Measurements from ENCODE around the gene RASSF7. TPM values are rescaled to one million over a fixed set of nuclear protein-coding genes. Genes with fewer than 3 reads are reported as not detected.

RASSF7 gene
- total RNA-seq, 6 experiments from 2014 or later: 10.1 to 18.8 (median 12.7) TPM

DNA sequence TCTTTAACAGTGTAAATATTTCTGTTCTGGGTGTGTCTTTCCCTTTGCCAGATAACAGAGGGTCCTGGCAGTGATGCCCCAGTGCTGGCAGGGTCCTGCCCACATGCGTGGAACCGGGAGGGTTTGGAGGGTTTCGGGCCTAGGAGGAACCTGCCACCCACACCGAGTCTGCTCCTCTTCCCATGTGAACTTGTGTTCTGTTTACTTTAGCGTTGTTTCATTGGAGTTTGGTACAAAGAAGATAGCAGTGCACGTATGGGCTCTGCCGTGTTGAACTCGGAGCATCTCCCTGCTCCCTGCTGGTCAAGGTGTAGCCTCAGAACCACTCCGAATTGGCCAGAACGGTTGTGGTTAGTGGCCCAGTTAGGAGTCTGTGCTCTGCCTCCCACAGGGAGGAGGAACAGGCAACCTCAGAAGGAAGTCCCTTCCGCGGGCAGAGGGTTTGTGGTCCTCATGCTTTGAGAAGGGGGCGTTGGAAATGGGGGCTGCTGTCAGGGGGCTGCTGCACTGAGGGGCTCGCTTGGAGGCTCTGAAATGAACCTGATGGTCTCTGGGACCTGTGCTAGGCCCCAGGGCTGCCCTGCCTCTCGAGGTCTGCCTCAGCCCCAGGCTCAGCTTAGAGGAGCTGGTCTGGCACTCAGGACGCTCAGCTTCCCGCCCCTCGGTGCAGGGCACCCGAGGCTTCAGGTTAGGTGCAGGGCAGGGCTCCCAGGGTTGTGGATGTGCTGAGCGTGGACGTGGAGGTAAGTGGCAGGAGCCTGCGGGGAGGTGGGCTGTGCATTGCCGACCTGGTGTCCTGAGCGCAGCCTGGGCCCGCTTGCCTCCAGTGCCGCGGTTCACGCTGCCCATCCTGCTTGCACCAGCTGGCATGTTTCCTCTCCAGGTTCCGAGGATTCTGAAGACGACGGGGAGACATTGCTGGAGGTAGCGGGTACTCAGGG lies 25.9 kb downstream of the RASSF7 start:
- Mint-ChIP-seq H3K27ac (no peak overlapping the region), H3K9me3 (no peaks in the 10 kb centered on the region), H3K36me3 (ENCODE audit: low read depth) (peaks cover 11% of the 10 kb centered on the region; the same call in 1 of the 2 replicates), H3K4me3 (no peak overlapping the region), H3K4me1 (ENCODE audit: low read depth) (peaks cover 12% of the 10 kb centered on the region), H3K27me3 (ENCODE audit: insufficient read depth) (no peaks in the 10 kb centered on the region; the same call in 1 of the 2 replicates)
- TF ChIP-seq, protein P1, sequence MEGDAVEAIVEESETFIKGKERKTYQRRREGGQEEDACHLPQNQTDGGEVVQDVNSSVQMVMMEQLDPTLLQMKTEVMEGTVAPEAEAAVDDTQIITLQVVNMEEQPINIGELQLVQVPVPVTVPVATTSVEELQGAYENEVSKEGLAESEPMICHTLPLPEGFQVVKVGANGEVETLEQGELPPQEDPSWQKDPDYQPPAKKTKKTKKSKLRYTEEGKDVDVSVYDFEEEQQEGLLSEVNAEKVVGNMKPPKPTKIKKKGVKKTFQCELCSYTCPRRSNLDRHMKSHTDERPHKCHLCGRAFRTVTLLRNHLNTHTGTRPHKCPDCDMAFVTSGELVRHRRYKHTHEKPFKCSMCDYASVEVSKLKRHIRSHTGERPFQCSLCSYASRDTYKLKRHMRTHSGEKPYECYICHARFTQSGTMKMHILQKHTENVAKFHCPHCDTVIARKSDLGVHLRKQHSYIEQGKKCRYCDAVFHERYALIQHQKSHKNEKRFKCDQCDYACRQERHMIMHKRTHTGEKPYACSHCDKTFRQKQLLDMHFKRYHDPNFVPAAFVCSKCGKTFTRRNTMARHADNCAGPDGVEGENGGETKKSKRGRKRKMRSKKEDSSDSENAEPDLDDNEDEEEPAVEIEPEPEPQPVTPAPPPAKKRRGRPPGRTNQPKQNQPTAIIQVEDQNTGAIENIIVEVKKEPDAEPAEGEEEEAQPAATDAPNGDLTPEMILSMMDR (IDR thresholded peaks at IDR 0.05): no peak
- DNase-seq: no peak

DNA sequence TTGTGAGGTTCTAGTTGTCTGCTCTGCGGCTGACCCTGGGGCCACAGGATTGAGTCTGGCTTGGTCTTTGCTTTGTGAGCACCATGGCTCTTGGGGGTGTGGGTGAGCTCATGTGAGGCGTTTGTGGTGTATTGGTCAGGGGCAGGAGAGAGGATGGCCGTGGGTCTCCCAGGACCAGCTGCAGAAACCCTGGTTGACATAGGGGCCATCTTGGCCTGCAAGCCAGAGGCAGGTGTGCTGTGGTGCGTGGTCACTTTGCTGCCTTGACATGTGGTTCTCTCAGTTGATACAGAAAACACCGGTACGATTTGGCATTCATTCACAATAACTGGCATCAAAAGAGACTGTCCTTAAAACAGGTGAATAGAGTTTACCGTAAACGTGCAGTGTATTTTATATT lies 26.8 kb downstream of the RASSF7 start:
- no peak overlapping the region for H3K4me3 Mint-ChIP-seq
- H3K36me3 Mint-ChIP-seq (ENCODE audit: low read depth): peaks cover 12% of the 10 kb centered on the region
- no peak for DNase-seq
- TF ChIP-seq, protein P1 (IDR thresholded peaks at IDR 0.05): no peak
- peak overlapping the region; percentile 77 for H3K27ac Mint-ChIP-seq
- no peaks in the 10 kb centered on the region; the same call in 1 of the 2 replicates for H3K27me3 Mint-ChIP-seq (ENCODE audit: insufficient read depth)
- H3K4me1 Mint-ChIP-seq (ENCODE audit: low read depth): peaks cover 12% of the 10 kb centered on the region
- no peaks in the 10 kb centered on the region for H3K9me3 Mint-ChIP-seq

- peak; percentile 55 for DNase-seq
- peaks cover 15% of the 10 kb centered on the region for H3K36me3 Mint-ChIP-seq (ENCODE audit: low read depth)
- H3K9me3 Mint-ChIP-seq: no peaks in the 10 kb centered on the region
- TF ChIP-seq, protein P1 (IDR thresholded peaks at IDR 0.05): no peak
- no peaks in the 10 kb centered on the region; the same call in 1 of the 2 replicates for H3K27me3 Mint-ChIP-seq (ENCODE audit: insufficient read depth)
- H3K27ac Mint-ChIP-seq: peak overlapping the region; percentile 77
- H3K4me1 Mint-ChIP-seq (ENCODE audit: low read depth): peaks cover 12% of the 10 kb centered on the region
- H3K4me3 Mint-ChIP-seq: no peak overlapping the region
Observed at GRCh38 chr11:587978-588380, 27.2 kb downstream of the RASSF7 start.

GRCh38 chr11:589798-590197 lies 29.0 kb downstream of the RASSF7 start:
- H3K36me3 Mint-ChIP-seq (ENCODE audit: low read depth): peaks cover 29% of the 10 kb centered on the region
- H3K4me1 Mint-ChIP-seq (ENCODE audit: low read depth): peaks cover 12% of the 10 kb centered on the region
- H3K4me3 Mint-ChIP-seq: no peak overlapping the region
- no peaks in the 10 kb centered on the region for H3K9me3 Mint-ChIP-seq
- DNase-seq: no peak
- H3K27me3 Mint-ChIP-seq (ENCODE audit: insufficient read depth): no peaks in the 10 kb centered on the region; the same call in 1 of the 2 replicates
- H3K27ac Mint-ChIP-seq: no peak overlapping the region
- TF ChIP-seq, protein P1 (IDR thresholded peaks at IDR 0.05): no peak

DNA sequence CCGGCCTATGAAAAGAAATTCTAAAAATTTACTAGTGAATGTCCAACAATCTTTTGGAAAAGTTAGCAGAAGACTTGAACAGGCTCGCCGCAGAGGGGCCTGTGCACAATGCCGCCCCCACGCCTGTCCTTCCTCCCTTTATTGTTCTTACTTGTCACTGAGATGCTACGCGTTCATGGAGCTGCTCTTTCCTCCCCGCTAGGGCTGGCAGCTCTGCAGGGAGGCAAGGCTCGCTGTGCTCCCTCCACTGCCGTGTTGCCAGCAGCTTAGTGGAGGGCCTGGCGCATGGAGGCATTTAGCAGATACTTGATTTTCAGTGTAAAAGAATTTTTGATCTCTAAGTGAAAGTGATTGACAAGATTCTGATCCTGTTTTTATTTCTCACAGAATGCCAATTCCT lies 30.2 kb downstream of the RASSF7 start:
- no peaks in the 10 kb centered on the region for H3K9me3 Mint-ChIP-seq
- DNase-seq: no peak
- TF ChIP-seq, protein P1 (IDR thresholded peaks at IDR 0.05): no peak
- H3K27ac Mint-ChIP-seq: no peak overlapping the region
- H3K4me1 Mint-ChIP-seq (ENCODE audit: low read depth): peaks cover 12% of the 10 kb centered on the region
- H3K36me3 Mint-ChIP-seq (ENCODE audit: low read depth): peaks cover 29% of the 10 kb centered on the region
- H3K4me3 Mint-ChIP-seq: no peak overlapping the region
- H3K27me3 Mint-ChIP-seq (ENCODE audit: insufficient read depth): no peaks in the 10 kb centered on the region; the same call in 1 of the 2 replicates

Measured in HFFc6 (cell line).